ENCODE data around the gene KCNJ4.
A peak's percentile ranks its signal among the peaks of the same experiment; 100 is the strongest.

KCNJ4 gene

DNA sequence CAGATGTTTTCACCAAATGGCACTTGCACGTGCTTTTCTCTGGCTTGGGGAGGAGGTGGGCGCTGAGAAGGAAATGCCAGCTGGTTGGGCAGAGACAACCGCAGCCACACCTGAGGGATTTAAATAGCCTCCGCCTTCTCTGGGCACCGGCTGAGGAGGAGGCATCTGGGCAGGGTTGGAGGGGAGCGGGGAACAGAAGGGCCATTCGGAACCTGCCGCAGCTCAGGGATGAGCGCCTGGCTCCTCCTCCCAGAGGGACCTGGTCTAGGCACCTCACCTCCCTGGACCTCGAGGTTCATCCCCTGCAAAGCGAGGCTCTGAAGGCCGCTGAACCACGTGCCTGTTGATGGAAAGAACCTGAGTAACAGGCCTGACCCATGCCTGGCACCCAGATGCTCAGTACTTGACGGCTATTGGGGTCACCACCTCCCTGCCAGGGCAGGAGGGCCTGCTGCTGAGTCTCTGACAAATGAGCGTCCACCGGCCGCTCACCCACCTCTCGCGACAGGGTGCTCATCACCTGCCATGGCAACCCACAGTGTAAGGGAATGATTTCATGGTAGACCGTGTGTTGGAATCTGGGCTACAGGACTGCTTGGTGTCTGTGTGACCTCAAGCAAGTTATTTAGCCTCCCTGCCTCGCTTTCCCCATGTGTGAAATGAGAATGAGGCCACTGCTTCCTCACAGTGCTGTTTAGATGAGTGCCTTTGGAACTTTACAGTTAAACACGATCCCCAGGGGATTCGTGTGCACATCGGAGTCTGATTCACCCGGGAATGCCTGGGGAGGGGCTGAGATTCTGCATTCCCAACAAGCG is 10.9 kb upstream of the KCNJ4 start:
- TF ChIP-seq, protein P1, sequence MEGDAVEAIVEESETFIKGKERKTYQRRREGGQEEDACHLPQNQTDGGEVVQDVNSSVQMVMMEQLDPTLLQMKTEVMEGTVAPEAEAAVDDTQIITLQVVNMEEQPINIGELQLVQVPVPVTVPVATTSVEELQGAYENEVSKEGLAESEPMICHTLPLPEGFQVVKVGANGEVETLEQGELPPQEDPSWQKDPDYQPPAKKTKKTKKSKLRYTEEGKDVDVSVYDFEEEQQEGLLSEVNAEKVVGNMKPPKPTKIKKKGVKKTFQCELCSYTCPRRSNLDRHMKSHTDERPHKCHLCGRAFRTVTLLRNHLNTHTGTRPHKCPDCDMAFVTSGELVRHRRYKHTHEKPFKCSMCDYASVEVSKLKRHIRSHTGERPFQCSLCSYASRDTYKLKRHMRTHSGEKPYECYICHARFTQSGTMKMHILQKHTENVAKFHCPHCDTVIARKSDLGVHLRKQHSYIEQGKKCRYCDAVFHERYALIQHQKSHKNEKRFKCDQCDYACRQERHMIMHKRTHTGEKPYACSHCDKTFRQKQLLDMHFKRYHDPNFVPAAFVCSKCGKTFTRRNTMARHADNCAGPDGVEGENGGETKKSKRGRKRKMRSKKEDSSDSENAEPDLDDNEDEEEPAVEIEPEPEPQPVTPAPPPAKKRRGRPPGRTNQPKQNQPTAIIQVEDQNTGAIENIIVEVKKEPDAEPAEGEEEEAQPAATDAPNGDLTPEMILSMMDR (IDR thresholded peaks at IDR 0.05; ENCODE audit: insufficient read depth, low read depth, low read length, missing control alignments), result no peak
- H3K4me3 ChIP-seq (ENCODE audit: low read depth, low read length), result no peak overlapping the region
- DNase-seq (ENCODE audit: low read depth), result no peak

DNA sequence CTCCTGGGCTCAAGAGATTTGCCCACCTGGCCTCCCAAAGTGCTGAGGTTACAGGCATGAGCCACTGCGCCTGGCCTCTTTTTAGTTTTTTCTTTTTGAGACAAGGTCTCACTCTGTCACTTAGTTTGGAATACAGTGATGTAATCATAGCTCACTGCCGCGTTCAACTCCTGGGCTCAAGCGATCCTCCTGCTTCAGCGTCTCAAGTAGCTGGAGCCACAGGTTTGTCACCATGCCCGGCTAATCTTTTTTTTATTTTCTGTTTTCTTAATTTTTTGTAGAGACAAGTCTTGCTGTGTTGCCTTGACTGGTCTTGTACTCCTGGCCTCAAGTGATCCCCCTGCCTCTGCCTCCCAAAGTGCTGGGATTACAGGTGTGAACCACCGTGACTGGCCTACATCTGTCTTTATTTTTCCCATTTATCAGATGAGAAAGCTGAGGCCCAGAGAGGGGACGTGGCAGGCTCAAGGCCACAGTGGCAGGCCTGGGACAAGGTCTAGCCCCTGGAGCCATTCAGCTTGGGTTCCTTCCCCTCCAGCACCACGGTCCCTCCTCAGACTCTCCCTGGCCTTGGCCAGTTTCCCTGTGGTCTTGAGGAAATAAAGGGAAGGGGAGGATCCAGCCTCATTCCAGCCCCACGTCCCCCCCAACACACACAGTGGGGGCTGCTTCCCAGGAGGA is 10.1 kb upstream of the KCNJ4 start:
- no peak overlapping the region for H3K4me3 ChIP-seq (ENCODE audit: low read depth, low read length)
- TF ChIP-seq, protein P1 (IDR thresholded peaks at IDR 0.05; ENCODE audit: insufficient read depth, low read depth, low read length, missing control alignments), result no peak
- DNase-seq (ENCODE audit: low read depth), result no peak

DNA sequence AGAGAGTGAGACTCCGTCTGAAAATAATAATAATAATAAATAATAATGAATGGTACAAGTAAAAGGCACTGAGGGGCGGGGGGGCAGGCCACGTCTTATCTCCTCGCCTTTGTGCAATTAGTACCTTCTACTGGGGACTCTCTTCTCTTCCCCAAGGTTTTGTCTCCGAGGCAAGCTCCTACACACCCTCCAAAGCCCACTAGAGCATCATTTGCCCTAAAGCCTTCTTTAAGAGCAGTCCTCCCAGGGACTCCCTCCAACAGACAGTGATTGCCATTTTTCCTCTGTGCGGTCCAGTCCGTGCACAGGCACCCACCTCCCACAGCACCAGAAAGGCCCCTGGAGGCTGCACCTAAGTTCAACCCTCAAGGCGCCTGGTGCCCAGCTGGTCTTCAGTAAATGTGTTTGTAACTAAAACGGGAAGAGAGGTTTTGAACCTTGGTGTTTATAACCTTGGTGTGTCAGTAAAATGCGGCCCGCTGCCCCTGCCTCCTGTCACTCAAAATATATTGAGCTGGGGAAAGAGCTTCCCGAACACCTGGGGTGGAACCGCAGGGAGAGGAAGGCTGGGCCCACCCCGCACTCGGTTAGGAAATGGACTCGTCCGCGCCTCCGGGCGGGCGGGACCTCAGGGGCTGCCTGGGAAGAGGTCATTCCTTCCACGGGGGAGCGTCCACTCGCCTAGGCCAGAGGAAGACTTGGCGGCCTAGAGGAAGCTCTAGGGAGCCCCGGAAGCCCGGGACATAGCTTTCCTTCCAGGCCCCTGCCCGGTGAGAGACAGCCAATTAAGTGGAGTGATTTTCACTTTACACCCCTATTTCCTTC is 8.2 kb upstream of the KCNJ4 start:
- TF ChIP-seq, protein P1 (IDR thresholded peaks at IDR 0.05; ENCODE audit: insufficient read depth, low read depth, low read length, missing control alignments), result no peak
- no peak for DNase-seq (ENCODE audit: low read depth)
- H3K4me3 ChIP-seq (ENCODE audit: low read depth, low read length), result no peak overlapping the region

DNA sequence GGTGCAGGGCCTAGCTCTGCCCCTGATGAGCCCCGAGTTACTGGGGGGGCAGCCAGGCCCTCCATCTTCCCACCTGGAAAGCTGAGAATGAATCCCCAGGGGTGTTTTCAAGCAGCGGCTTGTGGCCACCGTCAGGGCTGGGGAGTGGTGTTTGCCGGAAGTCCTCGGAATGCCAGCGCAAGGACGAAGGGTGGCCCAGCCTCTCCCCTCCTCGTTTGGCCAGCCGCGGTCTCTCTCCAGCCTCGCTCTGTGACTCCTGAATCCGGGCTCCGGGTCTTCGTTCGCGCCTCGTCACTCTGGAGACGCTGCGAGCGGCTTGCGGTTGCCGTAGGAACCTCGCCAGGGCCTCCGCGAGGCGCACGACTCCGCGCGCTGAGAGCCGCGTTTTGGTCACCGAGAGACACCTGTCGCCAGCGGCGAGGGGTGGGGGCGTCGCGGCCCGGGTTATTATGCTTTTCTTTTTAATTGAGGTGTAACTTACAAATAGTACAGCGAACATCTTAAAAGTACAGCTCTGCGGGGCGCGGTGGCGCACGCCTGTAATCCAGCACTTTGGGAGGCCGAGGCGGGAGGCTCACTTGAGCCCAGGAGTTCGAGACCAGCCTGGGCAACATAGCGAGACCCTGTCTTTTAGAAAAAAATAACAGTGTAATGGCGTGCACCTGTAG is 6.5 kb upstream of the KCNJ4 start:
- TF ChIP-seq, protein P1 (IDR thresholded peaks at IDR 0.05; ENCODE audit: insufficient read depth, low read depth, low read length, missing control alignments), result no peak
- H3K4me3 ChIP-seq (ENCODE audit: low read depth, low read length), result no peak overlapping the region
- peak; percentile 81 for DNase-seq (ENCODE audit: low read depth)

DNA sequence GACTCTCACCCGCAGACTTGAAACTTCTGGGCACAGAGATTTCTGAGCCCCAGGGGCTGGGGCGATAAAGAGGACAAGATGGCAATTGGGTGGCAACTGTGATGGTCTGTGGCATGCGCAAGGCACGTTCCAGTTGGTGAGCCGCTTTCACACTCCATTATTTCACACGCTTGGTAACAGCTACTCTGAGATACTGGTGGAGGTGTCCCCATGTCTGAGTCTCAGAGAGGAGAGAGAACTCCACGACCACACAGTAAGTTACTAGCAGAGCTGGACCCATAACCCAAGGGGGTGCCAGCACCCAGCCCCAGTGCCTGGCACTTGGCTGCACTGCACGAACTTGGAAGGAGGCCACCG is 6.0 kb upstream of the KCNJ4 start:
- no peak overlapping the region for H3K4me3 ChIP-seq (ENCODE audit: low read depth, low read length)

DNA sequence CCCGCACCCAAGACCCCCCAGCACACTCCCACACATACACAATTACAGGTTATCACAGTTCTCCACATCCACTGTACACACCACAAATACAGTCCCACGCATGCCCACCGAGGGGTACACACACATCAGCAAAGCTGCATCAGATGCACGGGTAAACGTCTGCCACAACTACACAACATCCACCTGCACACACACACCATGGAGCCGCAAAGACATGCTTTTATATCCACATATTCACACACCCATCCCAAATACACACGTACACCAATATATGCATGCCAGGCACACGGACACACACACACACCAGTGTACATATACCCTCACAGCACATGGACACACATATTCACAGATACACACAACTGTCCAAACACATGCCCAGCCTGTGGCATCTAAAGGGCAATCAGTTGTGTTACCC is 5.4 kb upstream of the KCNJ4 start:
- H3K4me3 ChIP-seq (ENCODE audit: low read depth, low read length), result no peak overlapping the region
- TF ChIP-seq, protein P1 (IDR thresholded peaks at IDR 0.05; ENCODE audit: insufficient read depth, low read depth, low read length, missing control alignments), result no peak
- DNase-seq (ENCODE audit: low read depth), result no peak

More for the DNA sequence above, 6.0 kb upstream of the KCNJ4 start:
- TF ChIP-seq, protein P1 (IDR thresholded peaks at IDR 0.05; ENCODE audit: insufficient read depth, low read depth, low read length, missing control alignments), result no peak
- DNase-seq (ENCODE audit: low read depth), result no peak

Measured in GM12865 (cell line).